Body of pancreas (tissue), 4 donors: Measurements from ENCODE around the gene TFEC.

Experiments
- CTCF ChIP-seq, 7 experiments: fragments of 450-650 bp in 4 of 7; fragments of 200-600 bp in 3 of 7; sonication (generic) in 3 of 7; IDR thresholded peaks; one replicate each; pipeline ENCODE4 v1.5.1; 2016 to 2019; ENCODE audit warnings: antibody characterized with exemption in 7 of 7
- POLR2A ChIP-seq, 3 donors: fragments of 450-650 bp; IDR thresholded peaks; one replicate each; pipeline ENCODE4 v1.6.1; 2016; ENCODE audit warnings: antibody characterized with exemption in 3 of 3, mild to moderate bottlenecking in 2 of 3

DNA sequence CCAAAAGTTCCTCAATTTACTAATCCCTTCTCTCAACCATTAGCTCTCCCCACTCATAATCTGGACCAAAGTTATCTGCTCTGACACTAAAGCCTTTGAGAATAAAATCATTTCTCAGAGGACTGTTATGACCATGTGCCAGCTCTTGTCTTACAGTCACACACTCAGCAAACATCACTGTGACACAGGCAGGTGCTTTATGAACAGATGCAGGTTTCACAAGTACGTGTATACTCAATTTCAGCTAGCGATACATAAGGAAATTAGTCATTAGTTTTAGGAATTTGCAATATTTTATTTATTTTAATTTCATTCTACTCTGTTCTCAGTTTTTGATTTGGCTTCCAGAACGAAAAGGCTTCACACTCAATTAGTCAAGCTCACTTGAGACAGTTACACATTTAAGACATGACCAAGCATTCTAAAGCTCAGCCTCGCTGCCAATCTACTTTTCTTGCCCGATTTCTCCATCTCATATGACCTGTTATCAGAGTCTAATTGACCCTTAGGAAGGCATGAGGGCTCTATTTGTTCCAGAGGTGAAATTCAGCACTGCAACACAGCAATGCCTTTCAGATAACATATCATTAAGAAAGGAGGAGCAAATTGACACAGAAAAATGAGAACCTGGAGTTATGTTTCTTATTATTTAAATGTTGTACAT lies 76.8 kb downstream of the TFEC start:
- no peak for TF ChIP-seq CTCF (IDR thresholded peaks at IDR 0.05)
- TF ChIP-seq POLR2A (IDR thresholded peaks at IDR 0.05) = no peak
